GM12865 (cell line): ENCODE measurements around the gene SORCS3.

Source experiments
- DNase-seq: peaks from one replicate; pipeline ENCODE4 v3.0.0; 2010; ENCODE audit warnings: low read depth
- H3K4me3 ChIP-seq: 2 replicates; pipeline ENCODE4 v1.5.1; 2011; ENCODE audit warnings: mild to moderate bottlenecking, low read depth, low read length, control low read depth
- TF ChIP-seq, protein P1 (sequence below): IDR thresholded peaks from 2 replicates; pipeline ENCODE4 v1.5.1; 2011; ENCODE audit warnings: low read length, control low read depth, low read depth, inconsistent platforms; ENCODE audit not compliant: insufficient read depth; ENCODE audit errors: missing control alignments

SORCS3 gene

DNA sequence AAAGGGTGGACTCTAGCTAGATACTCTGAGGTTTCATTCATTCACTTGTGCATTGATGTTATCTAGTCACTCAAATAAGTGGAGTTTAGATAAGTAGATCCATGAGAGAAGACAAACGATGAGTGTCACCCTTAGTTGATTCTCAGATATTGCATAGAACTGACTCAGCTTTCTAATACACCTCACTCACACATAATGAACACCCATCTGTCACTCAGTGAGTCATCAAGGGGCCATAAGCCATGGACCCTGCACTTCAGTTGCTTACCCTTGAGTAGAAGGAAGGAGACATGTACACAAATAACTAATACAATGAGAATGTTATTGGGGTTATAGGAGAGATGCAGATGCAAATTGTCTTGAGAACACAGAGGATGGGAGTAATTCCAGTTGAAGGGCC lies 163.8 kb downstream of the SORCS3 start:
- DNase-seq = no peak
- H3K4me3 ChIP-seq = no peak overlapping the region
- TF ChIP-seq, protein P1, sequence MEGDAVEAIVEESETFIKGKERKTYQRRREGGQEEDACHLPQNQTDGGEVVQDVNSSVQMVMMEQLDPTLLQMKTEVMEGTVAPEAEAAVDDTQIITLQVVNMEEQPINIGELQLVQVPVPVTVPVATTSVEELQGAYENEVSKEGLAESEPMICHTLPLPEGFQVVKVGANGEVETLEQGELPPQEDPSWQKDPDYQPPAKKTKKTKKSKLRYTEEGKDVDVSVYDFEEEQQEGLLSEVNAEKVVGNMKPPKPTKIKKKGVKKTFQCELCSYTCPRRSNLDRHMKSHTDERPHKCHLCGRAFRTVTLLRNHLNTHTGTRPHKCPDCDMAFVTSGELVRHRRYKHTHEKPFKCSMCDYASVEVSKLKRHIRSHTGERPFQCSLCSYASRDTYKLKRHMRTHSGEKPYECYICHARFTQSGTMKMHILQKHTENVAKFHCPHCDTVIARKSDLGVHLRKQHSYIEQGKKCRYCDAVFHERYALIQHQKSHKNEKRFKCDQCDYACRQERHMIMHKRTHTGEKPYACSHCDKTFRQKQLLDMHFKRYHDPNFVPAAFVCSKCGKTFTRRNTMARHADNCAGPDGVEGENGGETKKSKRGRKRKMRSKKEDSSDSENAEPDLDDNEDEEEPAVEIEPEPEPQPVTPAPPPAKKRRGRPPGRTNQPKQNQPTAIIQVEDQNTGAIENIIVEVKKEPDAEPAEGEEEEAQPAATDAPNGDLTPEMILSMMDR = no peak

DNA sequence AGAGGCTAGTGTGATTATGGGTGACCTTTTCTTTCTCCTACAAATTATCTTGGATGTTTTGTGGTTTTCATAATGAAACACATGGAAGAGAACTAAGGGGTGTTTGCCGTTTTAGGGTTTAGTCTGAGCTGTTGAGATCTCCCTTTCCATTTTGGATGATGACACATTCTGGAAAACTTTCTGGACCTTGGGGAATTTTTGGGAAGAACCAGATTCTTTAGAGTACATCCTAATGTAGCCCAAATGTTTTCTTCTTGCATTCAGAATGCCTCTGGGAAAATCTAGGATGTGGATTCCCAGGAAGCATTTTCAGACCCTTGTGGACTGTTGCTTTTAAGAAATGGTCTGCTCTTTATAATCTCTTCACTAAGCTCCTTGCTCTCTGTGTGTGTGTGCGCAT lies 165.7 kb downstream of the SORCS3 start:
- no peak overlapping the region for H3K4me3 ChIP-seq
- TF ChIP-seq, protein P1 = no peak
- no peak for DNase-seq

DNA sequence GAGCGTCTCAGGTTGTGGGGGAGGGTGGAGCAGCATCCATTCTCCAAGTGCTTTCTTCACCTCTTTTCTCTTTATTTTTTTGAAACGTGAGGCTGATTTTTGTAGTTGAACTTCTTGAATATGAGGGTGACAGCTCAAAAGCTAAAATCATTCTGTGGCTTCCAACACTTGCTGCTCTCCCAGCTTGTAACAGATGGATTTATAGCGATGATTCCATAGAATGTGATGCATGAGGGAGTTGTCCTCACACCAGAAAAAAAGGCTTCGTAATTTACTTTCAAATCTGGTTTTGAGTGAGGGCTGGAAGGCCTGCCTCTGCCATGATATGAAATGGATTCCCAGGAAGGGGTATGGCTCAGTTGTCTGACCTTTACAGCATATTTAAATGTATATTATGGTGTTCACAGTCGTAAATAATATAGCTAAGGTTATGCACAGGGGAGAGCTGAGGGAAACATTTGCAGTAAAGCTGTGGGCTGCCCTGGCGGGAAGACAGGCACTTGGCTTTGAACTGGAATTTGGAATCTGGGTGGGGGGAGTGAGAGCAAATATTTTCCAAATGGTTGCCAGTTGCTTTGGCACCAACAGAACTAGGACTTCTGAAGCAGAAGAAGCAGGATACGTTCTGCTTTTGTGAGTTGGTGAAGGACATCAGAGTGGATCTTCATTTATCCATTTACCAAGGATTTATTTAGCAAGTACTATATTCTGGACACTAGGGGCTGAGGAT lies 166.7 kb downstream of the SORCS3 start:
- TF ChIP-seq, protein P1 = no peak
- DNase-seq = no peak

DNA sequence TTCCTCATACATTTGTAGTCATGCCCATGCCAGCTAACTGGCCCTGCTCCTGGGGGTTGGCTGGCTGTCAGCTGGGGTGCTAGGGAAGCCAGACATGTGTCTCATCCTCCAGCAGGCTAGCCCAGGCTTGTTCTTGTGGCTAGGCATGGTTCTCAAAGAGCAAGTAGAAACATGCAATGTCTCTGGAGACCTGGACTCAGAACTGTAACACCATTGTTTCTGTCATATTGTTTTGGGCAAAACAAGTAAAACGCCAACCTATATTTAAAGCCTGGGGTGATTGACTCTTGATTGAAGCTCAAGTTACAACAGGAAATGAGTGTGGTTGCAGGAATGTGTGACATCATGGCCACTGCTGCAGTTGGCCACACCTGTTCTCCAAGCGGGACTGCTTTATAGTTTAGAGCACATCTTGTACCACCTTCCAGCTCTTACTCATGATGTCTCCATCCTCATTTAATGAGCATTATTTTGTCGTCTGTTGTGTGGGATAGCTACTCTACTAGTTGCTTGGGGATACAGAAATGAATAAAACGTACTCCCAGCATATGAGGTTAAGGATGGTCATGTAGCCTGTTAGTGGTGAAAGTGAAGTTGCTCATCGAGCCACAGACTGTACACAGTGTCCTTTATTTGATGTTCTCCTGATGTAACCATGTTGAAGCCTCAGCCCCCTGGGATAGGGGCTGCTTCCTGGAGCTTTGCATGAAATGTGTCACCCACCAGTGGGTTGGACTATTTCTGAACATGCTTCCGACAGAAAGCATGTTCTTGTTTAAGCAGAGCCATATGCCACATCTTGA lies 168.4 kb downstream of the SORCS3 start:
- peak; percentile 66 for DNase-seq
- H3K4me3 ChIP-seq = no peak overlapping the region
- TF ChIP-seq, protein P1 = no peak

More for the DNA sequence above, 166.7 kb downstream of the SORCS3 start:
- no peak overlapping the region for H3K4me3 ChIP-seq

DNA sequence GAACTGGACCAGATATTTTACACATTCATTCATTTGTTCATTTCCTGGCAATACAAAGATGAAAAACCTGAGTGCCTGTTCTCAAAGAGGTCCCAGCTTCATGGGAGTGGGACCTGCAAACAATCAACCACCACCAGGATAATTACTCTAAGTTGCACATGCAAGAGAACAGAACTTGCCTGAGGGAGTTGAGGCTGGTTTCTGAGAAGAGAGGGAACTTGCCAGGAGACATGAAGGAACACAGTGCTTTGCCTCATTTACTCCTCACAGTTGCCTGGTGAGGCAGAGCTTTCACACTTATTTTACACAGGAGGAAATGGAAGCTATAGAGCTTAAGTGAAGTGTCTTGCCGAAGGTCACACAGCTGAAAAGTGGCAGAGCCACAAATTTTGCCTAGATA lies 170.1 kb downstream of the SORCS3 start:
- no peak overlapping the region for H3K4me3 ChIP-seq
- DNase-seq = no peak

DNA sequence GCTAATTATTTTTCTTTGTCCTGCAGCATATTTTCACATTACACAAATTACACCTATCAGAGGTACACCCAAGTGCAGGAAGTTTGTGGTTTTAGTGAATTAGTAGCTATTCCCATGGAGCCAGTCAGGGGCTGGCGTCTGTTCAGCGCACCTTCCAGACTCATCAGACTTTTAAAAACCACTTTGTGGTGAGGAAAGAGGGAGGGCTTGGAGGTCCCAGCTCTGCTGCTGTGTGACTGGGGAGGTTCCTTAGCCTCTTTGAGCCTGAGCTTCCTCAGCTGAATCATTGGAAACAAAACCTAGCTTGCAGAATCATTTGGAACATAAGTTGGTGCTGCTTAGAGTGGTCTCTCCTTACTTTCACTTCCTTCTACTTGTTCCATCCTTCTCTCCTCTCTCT lies 175.4 kb downstream of the SORCS3 start:
- DNase-seq = no peak
- TF ChIP-seq, protein P1 = no peak
- H3K4me3 ChIP-seq = no peak overlapping the region

More for the DNA sequence above, 170.1 kb downstream of the SORCS3 start:
- TF ChIP-seq, protein P1 = no peak

DNA sequence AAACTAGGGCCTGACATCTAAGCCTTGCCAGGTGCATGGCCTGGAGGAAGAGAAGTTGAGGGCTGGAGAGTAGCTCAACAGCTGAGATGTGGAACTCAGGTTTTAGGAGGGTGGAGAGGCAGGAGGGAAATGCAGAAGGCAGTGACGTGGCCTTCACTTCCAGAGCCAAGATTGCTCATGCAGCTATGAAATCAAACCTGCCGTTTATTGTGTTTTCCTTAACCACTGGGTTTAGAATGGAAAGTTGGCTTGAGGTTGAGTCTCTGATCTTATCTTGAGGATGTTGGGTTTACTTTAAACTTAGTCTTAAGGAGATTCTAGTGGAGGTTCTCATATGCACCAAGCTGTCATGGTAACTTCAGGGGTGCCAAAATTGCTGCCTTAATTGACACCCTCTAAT lies 178.6 kb downstream of the SORCS3 start:
- TF ChIP-seq, protein P1 = no peak
- no peak for DNase-seq
- H3K4me3 ChIP-seq = no peak overlapping the region
